ENCODE data around the gene CDCP1. TPM values are rescaled to one million over a fixed set of nuclear protein-coding genes. Genes with fewer than 3 reads are reported as not detected.

The CDCP1 gene
- total and polyA plus RNA-seq, 2 donors (not counting 1 experiment from before 2014, with no cell fraction given): not detected

DNA sequence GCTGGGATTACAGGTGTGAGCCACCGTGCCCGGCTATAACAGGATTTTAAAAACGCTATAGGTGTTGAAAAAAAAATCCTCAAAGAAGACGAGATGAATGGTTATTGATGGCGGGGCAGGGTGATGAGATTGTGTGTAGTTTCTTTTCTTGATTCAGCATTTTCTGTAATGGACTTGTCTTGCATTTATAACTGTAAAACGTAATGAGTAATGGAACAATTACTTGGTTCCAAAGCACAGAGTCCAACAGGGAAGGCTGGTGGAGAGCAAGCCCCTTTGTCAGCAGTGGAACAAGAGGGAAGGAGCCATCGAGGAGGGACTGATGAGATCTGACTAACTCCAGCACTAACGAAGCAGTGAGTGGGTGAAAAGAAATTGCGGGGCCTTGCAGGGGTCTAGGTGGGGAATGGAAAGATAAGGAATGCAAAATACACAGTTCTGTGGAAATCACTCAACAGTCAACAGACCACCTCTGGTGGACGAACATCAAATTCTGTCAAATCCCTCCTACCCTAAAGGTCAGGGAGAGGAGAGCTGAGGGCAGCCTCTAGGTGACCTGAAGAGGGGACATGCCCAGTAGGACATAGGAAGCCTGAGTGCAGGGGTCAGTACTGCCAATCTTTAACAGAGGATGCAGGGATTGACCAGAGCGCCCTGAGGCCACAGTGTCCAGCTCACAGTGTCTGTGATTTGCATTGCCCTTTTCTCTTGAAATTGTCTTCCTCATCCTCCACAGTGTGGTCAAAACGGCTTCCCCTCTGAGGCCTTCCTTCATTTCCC is 23.1 kb upstream of the CDCP1 start:
- intact Hi-C loops (cut with micrococcal nuclease): no loop called here
- Histone ChIP-seq H3K4me1 (ENCODE audit: control insufficient read depth in 2 of 2, insufficient read depth in 2 of 2, low read length in 2 of 2) (peaks cover 6 to 7% of the 10 kb centered on the region in 2 donors), H3K27me3 (replicated peaks in 1 of 4; ENCODE audit: control extremely low read depth in 1 of 4, control insufficient read depth in 3 of 4, insufficient read depth in 4 of 4, low read length in 3 of 4) (peaks cover 0 to 11% (median 2%) of the 10 kb centered on the region in 4 experiments), H3K36me3 (replicated peaks in 1 of 2; ENCODE audit: control extremely low read depth in 1 of 2, control insufficient read depth in 1 of 2, extremely low read depth in 1 of 2, insufficient read depth in 2 of 2, low read length in 1 of 2) (no peaks in the 10 kb centered on the region), H3K9me3 (ENCODE audit: control extremely low read depth in 1 of 3, control insufficient read depth in 2 of 3, insufficient read depth in 1 of 3, low read length in 2 of 3) (peaks cover 0 to 7% (median 0%) of the 10 kb centered on the region in 3 donors), H4K20me1 (ENCODE audit: control insufficient read depth, insufficient read depth, low read length, poor library complexity, severe bottlenecking) (no peaks in the 10 kb centered on the region), H2AFZ (ENCODE audit: insufficient read depth, low read depth, low read length, poor library complexity, severe bottlenecking) (no peak overlapping the region), H3K4me3 (ENCODE audit: control extremely low read depth in 1 of 5, extremely low read depth in 1 of 5, insufficient read depth in 1 of 5, low read depth in 2 of 5, low read length in 4 of 5) (no peak overlapping the region), H3K9ac (ENCODE audit: low read length) (no peak overlapping the region), H3K27ac (ENCODE audit: low read length in 2 of 2) (no peak overlapping the region), H3K79me2 (ENCODE audit: control insufficient read depth, insufficient read depth, low read length) (no peaks in the 10 kb centered on the region), H3K4me2 (replicated peaks; ENCODE audit: low read depth, low read length, poor library complexity, severe bottlenecking) (no peak overlapping the region)
- ChIA-PET CTCF (no interaction called here), POLR2A (no interaction called here)
- no peak for ATAC-seq (ENCODE audit: low read depth)
- H3K4me1 Mint-ChIP-seq: peaks cover 9% of the 10 kb centered on the region
- no peak overlapping the region for H3K27ac Mint-ChIP-seq
- peaks cover 26% of the 10 kb centered on the region for H3K27me3 Mint-ChIP-seq
- DNase-seq: no peak
- 84% methylated on average over 8 of the region's 12 CpGs for WGBS (ENCODE audit: insufficient coverage)
- no peak for TF ChIP-seq EZH2 (IDR thresholded peaks at IDR 0.05; ENCODE audit: borderline replicate concordance, insufficient read depth, low read depth, low read length, poor library complexity, severe bottlenecking)
- TF ChIP-seq, protein P1, sequence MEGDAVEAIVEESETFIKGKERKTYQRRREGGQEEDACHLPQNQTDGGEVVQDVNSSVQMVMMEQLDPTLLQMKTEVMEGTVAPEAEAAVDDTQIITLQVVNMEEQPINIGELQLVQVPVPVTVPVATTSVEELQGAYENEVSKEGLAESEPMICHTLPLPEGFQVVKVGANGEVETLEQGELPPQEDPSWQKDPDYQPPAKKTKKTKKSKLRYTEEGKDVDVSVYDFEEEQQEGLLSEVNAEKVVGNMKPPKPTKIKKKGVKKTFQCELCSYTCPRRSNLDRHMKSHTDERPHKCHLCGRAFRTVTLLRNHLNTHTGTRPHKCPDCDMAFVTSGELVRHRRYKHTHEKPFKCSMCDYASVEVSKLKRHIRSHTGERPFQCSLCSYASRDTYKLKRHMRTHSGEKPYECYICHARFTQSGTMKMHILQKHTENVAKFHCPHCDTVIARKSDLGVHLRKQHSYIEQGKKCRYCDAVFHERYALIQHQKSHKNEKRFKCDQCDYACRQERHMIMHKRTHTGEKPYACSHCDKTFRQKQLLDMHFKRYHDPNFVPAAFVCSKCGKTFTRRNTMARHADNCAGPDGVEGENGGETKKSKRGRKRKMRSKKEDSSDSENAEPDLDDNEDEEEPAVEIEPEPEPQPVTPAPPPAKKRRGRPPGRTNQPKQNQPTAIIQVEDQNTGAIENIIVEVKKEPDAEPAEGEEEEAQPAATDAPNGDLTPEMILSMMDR (IDR thresholded peaks at IDR 0.05): no peak
- H3K4me3 Mint-ChIP-seq: no peak overlapping the region
- H3K9me3 Mint-ChIP-seq (ENCODE audit: insufficient read depth): no peaks in the 10 kb centered on the region

DNA sequence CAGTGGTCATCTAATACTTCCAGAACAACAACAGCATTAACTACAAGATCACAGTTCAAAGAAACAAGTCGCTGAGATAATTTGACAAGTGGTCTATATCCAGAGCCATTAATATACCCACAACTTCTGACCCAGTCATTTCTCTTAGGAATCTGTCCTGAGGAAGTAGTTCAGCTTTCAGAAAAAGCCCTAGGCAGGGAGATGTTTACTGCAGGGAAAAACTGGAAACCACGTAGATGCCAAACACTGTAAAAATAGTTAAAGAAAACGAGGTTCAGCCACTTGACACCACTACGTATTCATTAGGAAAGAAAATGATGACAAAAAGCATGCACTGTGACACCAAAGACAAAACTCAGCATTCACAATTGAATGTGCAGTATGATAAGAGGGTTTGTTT is 22.3 kb upstream of the CDCP1 start:
- TF ChIP-seq, protein P1 (IDR thresholded peaks at IDR 0.05): no peak
- TF ChIP-seq EZH2 (IDR thresholded peaks at IDR 0.05; ENCODE audit: borderline replicate concordance, insufficient read depth, low read depth, low read length, poor library complexity, severe bottlenecking): no peak
- no peaks in the 10 kb centered on the region for H3K36me3 ChIP-seq (replicated peaks in 1 of 2; ENCODE audit: control extremely low read depth in 1 of 2, control insufficient read depth in 1 of 2, extremely low read depth in 1 of 2, insufficient read depth in 2 of 2, low read length in 1 of 2)
- no peaks in the 10 kb centered on the region for H4K20me1 ChIP-seq (ENCODE audit: control insufficient read depth, insufficient read depth, low read length, poor library complexity, severe bottlenecking)
- H3K4me2 ChIP-seq (replicated peaks; ENCODE audit: low read depth, low read length, poor library complexity, severe bottlenecking): no peak overlapping the region
- no peak overlapping the region for H3K9ac ChIP-seq (ENCODE audit: low read length)
- Mint-ChIP-seq H3K27ac (no peak overlapping the region), H3K27me3 (peaks cover 26% of the 10 kb centered on the region), H3K4me1 (peaks cover 15% of the 10 kb centered on the region), H3K4me3 (no peak overlapping the region), H3K9me3 (ENCODE audit: insufficient read depth) (no peaks in the 10 kb centered on the region)
- ATAC-seq (ENCODE audit: low read depth): no peak
- H3K4me1 ChIP-seq (ENCODE audit: control insufficient read depth in 2 of 2, insufficient read depth in 2 of 2, low read length in 2 of 2): peaks cover 7 to 12% of the 10 kb centered on the region in 2 donors
- H2AFZ ChIP-seq (ENCODE audit: insufficient read depth, low read depth, low read length, poor library complexity, severe bottlenecking): no peak overlapping the region
- H3K27ac ChIP-seq (ENCODE audit: low read length in 2 of 2): no peak overlapping the region
- WGBS (ENCODE audit: insufficient coverage): no CpG with 5 or more reads among the region's 4 CpGs
- ChIA-PET POLR2A (no interaction called here), CTCF (no interaction called here)
- no peaks in the 10 kb centered on the region for H3K79me2 ChIP-seq (ENCODE audit: control insufficient read depth, insufficient read depth, low read length)
- no peak overlapping the region for H3K4me3 ChIP-seq (ENCODE audit: control extremely low read depth in 1 of 5, extremely low read depth in 1 of 5, insufficient read depth in 1 of 5, low read depth in 2 of 5, low read length in 4 of 5)
- H3K9me3 ChIP-seq (ENCODE audit: control extremely low read depth in 1 of 3, control insufficient read depth in 2 of 3, insufficient read depth in 1 of 3, low read length in 2 of 3): peaks cover 0 to 7% (median 0%) of the 10 kb centered on the region in 3 donors
- intact Hi-C loops (cut with micrococcal nuclease): no loop called here
- peaks cover 0 to 11% (median 2%) of the 10 kb centered on the region in 4 experiments for H3K27me3 ChIP-seq (replicated peaks in 1 of 4; ENCODE audit: control extremely low read depth in 1 of 4, control insufficient read depth in 3 of 4, insufficient read depth in 4 of 4, low read length in 3 of 4)
- DNase-seq: no peak
